IMR-90 (cell line): ENCODE measurements around the gene CATSPERZ. TPM values are rescaled to one million over a fixed set of nuclear protein-coding genes. Genes with fewer than 3 reads are reported as not detected.
A peak's percentile ranks its signal among the peaks of the same experiment; 100 is the strongest.

Source experiments
- ATAC-seq: fragments of 200-7000 bp; cut with Tn5 transposase; 2 replicates; pipeline ENCODE4 v1.9.1; 2020; ENCODE audit warnings: low read depth, mild to moderate bottlenecking, moderate library complexity
- BruUV-seq: library from RNA; stranded (reverse); fragments of 400-500 nt; replicated peaks from 2 replicates; lab custom pipeline; 2021; lab: Mats Ljungman, UMichigan
- CTCF ChIA-PET: fragments of 300-600 bp; formaldehyde crosslinking; extraction: SDS; loops from one replicate; lab custom pipeline; 2021; ENCODE audit warnings: antibody characterized with exemption; lab: Yijun Ruan, JAX
- POLR2A ChIA-PET: fragments of 300-600 bp; sonication (Branson Sonifier 250); formaldehyde crosslinking; loops from one replicate; lab custom pipeline; 2022; ENCODE audit warnings: antibody characterized with exemption; ENCODE audit not compliant: unreplicated experiment; lab: Charles Lee
- DNase-seq: peaks from one replicate; pipeline ENCODE4 v3.0.0; 2013
- H2AFZ ChIP-seq: replicated peaks from 2 replicates; pipeline ENCODE3; 2013; ENCODE audit warnings: low read length, mild to moderate bottlenecking; ENCODE audit not compliant: poor library complexity
- H2AK5ac ChIP-seq: 2 replicates; pipeline ENCODE4 v1.6.1; 2013; ENCODE audit warnings: low read depth, low read length, inconsistent platforms
- H2AK9ac ChIP-seq: replicated peaks from 2 replicates; pipeline ENCODE3; 2013; ENCODE audit warnings: mild to moderate bottlenecking, low read depth, low read length, moderate library complexity; ENCODE audit not compliant: poor library complexity
- H2BK120ac ChIP-seq: 2 replicates; pipeline ENCODE4 v1.6.1; 2013; ENCODE audit warnings: low read depth, low read length, inconsistent platforms
- H2BK15ac ChIP-seq: 3 replicates; pipeline ENCODE4 v1.6.1; 2013; ENCODE audit warnings: low read depth, low read length, inconsistent platforms
- H2BK20ac ChIP-seq: 2 replicates; pipeline ENCODE4 v1.6.1; 2013; ENCODE audit warnings: low read depth, mild to moderate bottlenecking, inconsistent platforms, low read length, moderate library complexity
- H2BK5ac ChIP-seq: 2 replicates; pipeline ENCODE4 v1.6.1; 2013; ENCODE audit warnings: mild to moderate bottlenecking, low read depth, low read length, inconsistent platforms; ENCODE audit not compliant: poor library complexity, severe bottlenecking
- H3K14ac ChIP-seq: replicated peaks from 2 replicates; pipeline ENCODE4 v1.6.1; 2013; ENCODE audit warnings: low read depth, low read length, inconsistent platforms
- H3K18ac ChIP-seq: 2 replicates; pipeline ENCODE4 v1.6.1; 2013; ENCODE audit warnings: low read depth, low read length, control low read depth
- H3K23ac ChIP-seq: 2 replicates; pipeline ENCODE4 v1.6.1; 2013; ENCODE audit warnings: low read depth, low read length, inconsistent platforms
- H3K27ac ChIP-seq: 2 replicates; pipeline ENCODE4 v1.5.1; 2013; ENCODE audit warnings: mild to moderate bottlenecking, control low read depth, low read length; ENCODE audit not compliant: insufficient read depth
- H3K27me3 ChIP-seq: 2 replicates; pipeline ENCODE4 v1.6.1; 2013; ENCODE audit warnings: low read length; ENCODE audit not compliant: control insufficient read depth, insufficient read depth
- H3K36me3 ChIP-seq: 2 replicates; pipeline ENCODE4 v1.6.1; 2013; ENCODE audit warnings: low read length, mixed read lengths; ENCODE audit not compliant: control insufficient read depth, insufficient read depth
- H3K4ac ChIP-seq: 2 replicates; pipeline ENCODE4 v1.6.1; 2013; ENCODE audit warnings: low read depth, low read length, inconsistent platforms
- H3K4me1 ChIP-seq: 2 replicates; pipeline ENCODE4 v1.6.1; 2013; ENCODE audit warnings: low read length, mixed read lengths; ENCODE audit not compliant: control insufficient read depth, insufficient read depth
- H3K4me2 ChIP-seq: 2 replicates; pipeline ENCODE4 v1.6.1; 2013; ENCODE audit warnings: low read depth, mild to moderate bottlenecking, control low read depth, low read length, moderate library complexity
- H3K4me3 ChIP-seq: 2 replicates; pipeline ENCODE4 v1.5.1; 2013; ENCODE audit warnings: low read depth, mild to moderate bottlenecking, control low read depth, low read length, moderate library complexity; ENCODE audit not compliant: insufficient read depth
- H3K56ac ChIP-seq: 2 replicates; pipeline ENCODE4 v1.6.1; 2013; ENCODE audit warnings: low read length, inconsistent platforms; ENCODE audit not compliant: insufficient read depth; ENCODE audit errors: extremely low read depth
- H3K79me1 ChIP-seq, 2 experiments: 2 replicates each; pipeline ENCODE4 v1.6.1; 2013; ENCODE audit warnings: low read length in 2 of 2, inconsistent platforms in 1 of 2, low read depth in 1 of 2
- H3K9ac ChIP-seq: 2 replicates; pipeline ENCODE4 v1.6.1; 2013; ENCODE audit warnings: low read depth, low read length, control low read depth
- H3K9me1 ChIP-seq: 2 replicates; pipeline ENCODE4 v1.6.1; 2013; ENCODE audit warnings: low read length, inconsistent platforms; ENCODE audit not compliant: insufficient read depth
- H3K9me3 ChIP-seq: 2 replicates; pipeline ENCODE4 v1.6.1; 2013; ENCODE audit warnings: low read length; ENCODE audit not compliant: control insufficient read depth, insufficient read depth
- H4K20me1 ChIP-seq: 2 replicates; pipeline ENCODE4 v1.6.1; 2013; ENCODE audit warnings: low read length, inconsistent platforms; ENCODE audit not compliant: insufficient read depth
- H4K5ac ChIP-seq: 2 replicates; pipeline ENCODE4 v1.6.1; 2013; ENCODE audit warnings: mild to moderate bottlenecking, low read depth, low read length, control low read depth
- H4K8ac ChIP-seq, 2 experiments: 2 replicates each; pipeline ENCODE4 v1.6.1; 2013; ENCODE audit warnings: low read depth in 2 of 2, low read length in 2 of 2, control low read depth in 1 of 2, inconsistent platforms in 1 of 2
- H4K91ac ChIP-seq: 2 replicates; pipeline ENCODE4 v1.6.1; 2013; ENCODE audit warnings: low read depth, low read length, inconsistent platforms; ENCODE audit not compliant: insufficient read depth
- BHLHE40 ChIP-seq: fragments of 150-350 bp; IDR thresholded peaks from 2 replicates; pipeline ENCODE4 v1.6.1; 2016; ENCODE audit warnings: mild to moderate bottlenecking, low read depth, low read length
- CEBPB ChIP-seq: IDR thresholded peaks from 2 replicates; pipeline ENCODE4 v1.6.1; 2012; ENCODE audit warnings: low read depth, low read length, improper control_type of control experiment
- CHD1 ChIP-seq: IDR thresholded peaks from 2 replicates; pipeline ENCODE4 v1.6.1; 2012; ENCODE audit warnings: low read depth, low read length, improper control_type of control experiment
- CTCF ChIP-seq: conservative IDR thresholded peaks from 2 replicates; pipeline ENCODE4 v1.5.1; 2012; ENCODE audit warnings: mild to moderate bottlenecking, low read depth, low read length, improper control_type of control experiment
- MXI1 ChIP-seq: IDR thresholded peaks from 2 replicates; pipeline ENCODE4 v1.6.1; 2012; ENCODE audit warnings: low read depth, mild to moderate bottlenecking, low read length, moderate library complexity, borderline replicate concordance
- NFE2L2 ChIP-seq: fragments of 150-350 bp; IDR thresholded peaks from 2 replicates; pipeline ENCODE4 v1.6.1; 2016; ENCODE audit warnings: low read depth, mild to moderate bottlenecking, low read length
- RFX5 ChIP-seq: IDR thresholded peaks from 2 replicates; pipeline ENCODE4 v1.8.0; 2012; ENCODE audit warnings: low read depth, mild to moderate bottlenecking, low read length, moderate library complexity
- SMC3 ChIP-seq: fragments of 150-350 bp; IDR thresholded peaks from 2 replicates; pipeline ENCODE4 v1.6.1; 2016; ENCODE audit warnings: low read depth, mild to moderate bottlenecking, antibody characterized with exemption, low read length, moderate library complexity
- WGBS, 2 experiments: methylation state at CpG; one replicate each; pipeline versions ENCODE4 v1.1.5 to v1.1.7; 2013; ENCODE audit warnings: missing lambda C conversion rate in 2 of 2; ENCODE audit not compliant: insufficient read length in 1 of 2; ENCODE audit errors: extremely low coverage in 2 of 2; 5-methylcytosine and 5-hydroxymethylcytosine counted together
- dilution Hi-C: fragments of 300-500 bp; cut with HindIII; formaldehyde crosslinking; loops from one replicate; pipeline ENCODE4 v1.14.3; 2018; ENCODE audit warnings: low sequenced_read_pairs; ENCODE audit not compliant: unreplicated experiment
- in situ Hi-C: fragments of 300-500 bp; cut with MboI; formaldehyde crosslinking; loops from 3 replicates; pipeline ENCODE4 v1.14.3; 2019; ENCODE audit warnings: low sequenced_read_pairs, inconsistent platforms, mixed read lengths
- intact Hi-C: fragments of 100-400 bp; cut with micrococcal nuclease; formaldehyde crosslinking; loops from 2 replicates; pipeline ENCODE4 v1.10.0; 2022
- polyA plus RNA-seq, 3 experiments: library from polyadenylated mRNA; depleted of rRNA; stranded (reverse); fragments of >200 nt; gene quantifications; 2 replicates each; pipeline ENCODE4 v1.2.3, GENCODE V29; 2012; ENCODE audit warnings: low replicate concordance in 1 of 3
- total RNA-seq: library from RNA; depleted of rRNA; stranded (reverse); fragments of >200 nt; gene quantifications from 2 replicates; pipeline ENCODE4 v1.2.3, GENCODE V29; 2012

The CATSPERZ gene
- total and polyA plus RNA-seq, 2 of the 4 experiments (the other 2 are of a cell fraction) = not detected

GRCh38 chr11:64303109-64304031 lies 3.2 kb downstream of the CATSPERZ start:
- H2BK120ac ChIP-seq = no peak overlapping the region
- H3K4ac ChIP-seq = no peak overlapping the region
- H3K9me3 ChIP-seq = no peaks in the 10 kb centered on the region
- 77% methylated on average over 3 of the region's 13 CpGs; no CpG with 5 or more reads in 1 of the 2 experiments for WGBS, 2 experiments
- H2BK15ac ChIP-seq = no peak overlapping the region
- no peak overlapping the region for H4K5ac ChIP-seq
- no peak overlapping the region for H2BK20ac ChIP-seq
- H3K27ac ChIP-seq = no peak overlapping the region
- no peak overlapping the region for H2AFZ ChIP-seq
- H3K27me3 ChIP-seq = peaks cover 25% of the 10 kb centered on the region
- DNase-seq = no peak
- in situ Hi-C loops (loop anchor here (5.0 kb wide), 1 partner anchor 101 kb away; no protein-coding TSS in a partner anchor), dilution Hi-C loops (no loop called here), intact Hi-C loops (loop anchor here (1.0 to 10.0 kb wide), 3 partner anchors 28 to 299 kb away; partner anchors contain the start of gene DNAJC4)
- peaks cover 12% of the 10 kb centered on the region for H3K4me1 ChIP-seq
- no peaks in the 10 kb centered on the region for H3K9me1 ChIP-seq
- no peak overlapping the region for H3K18ac ChIP-seq
- H2BK5ac ChIP-seq = no peak overlapping the region
- peaks cover 11% of the 10 kb centered on the region for H4K20me1 ChIP-seq
- no peak overlapping the region for H3K9ac ChIP-seq
- H3K79me1 ChIP-seq = peaks cover 14 to 20% of the 10 kb centered on the region in 2 experiments; a peak in 3 of 4 replicates
- H3K36me3 ChIP-seq = no peaks in the 10 kb centered on the region
- H3K4me3 ChIP-seq = no peak overlapping the region
- no peak overlapping the region for H3K4me2 ChIP-seq
- no peak overlapping the region for H2AK9ac ChIP-seq
- BruUV-seq = no TSS peak
- H3K14ac ChIP-seq = no peak overlapping the region
- H4K8ac ChIP-seq = no peak overlapping the region
- ChIA-PET POLR2A (no interaction called here), CTCF (interaction anchor here (1.0 to 1.8 kb wide), 4 partner anchors 28 to 99 kb away, joined by 3 to 13 read pairs (median 6); partner anchors contain the start of gene PLCB3)
- no peak overlapping the region for H3K56ac ChIP-seq
- TF ChIP-seq RFX5 (no peak), SMC3 (no peak), CEBPB (no peak), NFE2L2 (no peak), CHD1 (no peak), CTCF (no peak), MXI1 (no peak), BHLHE40 (no peak)
- no peak for ATAC-seq
- H3K23ac ChIP-seq = no peak overlapping the region
- no peak overlapping the region for H4K91ac ChIP-seq
- H2AK5ac ChIP-seq = 0 out of 2 replicates have a peak overlapping the region, but pooled peaks have one; percentile 24
